GM21723 (cell line): ENCODE measurements around the gene MTG1.

Experiments used
- ATAC-seq: cut with Tn5 transposase; IDR thresholded peaks from one replicate; pipeline ENCODE4 v1.9.1; 2021; ENCODE audit warnings: mild to moderate bottlenecking, moderate library complexity; ENCODE audit not compliant: unreplicated experiment

Gene MTG1, protein sequence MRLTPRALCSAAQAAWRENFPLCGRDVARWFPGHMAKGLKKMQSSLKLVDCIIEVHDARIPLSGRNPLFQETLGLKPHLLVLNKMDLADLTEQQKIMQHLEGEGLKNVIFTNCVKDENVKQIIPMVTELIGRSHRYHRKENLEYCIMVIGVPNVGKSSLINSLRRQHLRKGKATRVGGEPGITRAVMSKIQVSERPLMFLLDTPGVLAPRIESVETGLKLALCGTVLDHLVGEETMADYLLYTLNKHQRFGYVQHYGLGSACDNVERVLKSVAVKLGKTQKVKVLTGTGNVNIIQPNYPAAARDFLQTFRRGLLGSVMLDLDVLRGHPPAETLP

DNA sequence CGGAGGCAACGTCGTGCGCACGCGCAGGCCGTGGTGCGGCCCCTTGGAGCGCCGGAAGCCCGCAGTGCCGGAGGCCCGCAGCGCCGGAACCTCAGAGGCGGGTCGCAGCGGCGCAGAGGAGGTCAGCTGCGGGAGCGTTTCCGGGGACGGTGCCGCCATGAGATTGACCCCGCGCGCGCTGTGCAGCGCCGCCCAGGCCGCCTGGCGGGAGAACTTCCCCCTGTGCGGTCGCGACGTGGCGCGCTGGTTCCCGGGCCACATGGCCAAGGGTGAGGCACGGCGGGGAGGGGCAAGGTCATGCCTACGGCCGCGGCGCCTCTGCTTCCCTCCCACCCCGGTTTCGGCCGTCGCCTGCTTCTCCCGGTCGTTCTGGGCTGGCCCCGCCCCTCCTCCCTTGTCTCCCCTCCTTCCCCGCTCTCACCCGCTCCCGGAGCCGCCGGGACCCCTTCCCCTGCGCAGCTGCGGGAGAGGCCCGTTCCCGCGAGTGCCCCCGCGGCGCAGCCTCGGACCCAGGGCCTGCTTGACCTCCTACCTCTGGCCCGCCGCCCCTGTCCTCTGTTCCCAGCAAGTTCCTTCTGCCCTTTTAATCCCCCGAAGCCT is at the start of gene MTG1:
Gene MTG1, plus strand, starts transcription at position 94 of the 600 bp plus-strand sequence. Its CDS starts 64 bp downstream, at position 158.
- peak; percentile 66 for ATAC-seq

DNA sequence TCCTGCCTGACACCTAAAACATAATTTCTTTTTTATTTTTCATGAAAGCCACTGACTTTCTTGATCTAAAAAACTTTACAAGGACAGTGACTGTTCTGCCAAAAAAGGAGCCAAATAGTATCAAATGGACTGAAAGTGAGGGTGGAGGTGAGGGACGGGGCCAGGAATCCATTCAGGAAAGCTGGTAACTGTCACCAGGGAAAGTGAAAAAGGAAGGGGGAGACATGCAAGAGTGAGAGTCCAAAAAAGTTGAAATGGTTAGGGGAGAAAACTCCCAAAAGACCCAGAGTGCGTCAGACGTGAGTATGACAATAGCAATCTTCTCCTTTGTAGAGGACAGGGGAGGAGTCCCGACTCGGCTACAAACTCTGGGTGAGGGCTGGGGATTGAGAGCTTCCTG is 49.7 kb upstream of the MTG1 start:
- no peak for ATAC-seq

DNA sequence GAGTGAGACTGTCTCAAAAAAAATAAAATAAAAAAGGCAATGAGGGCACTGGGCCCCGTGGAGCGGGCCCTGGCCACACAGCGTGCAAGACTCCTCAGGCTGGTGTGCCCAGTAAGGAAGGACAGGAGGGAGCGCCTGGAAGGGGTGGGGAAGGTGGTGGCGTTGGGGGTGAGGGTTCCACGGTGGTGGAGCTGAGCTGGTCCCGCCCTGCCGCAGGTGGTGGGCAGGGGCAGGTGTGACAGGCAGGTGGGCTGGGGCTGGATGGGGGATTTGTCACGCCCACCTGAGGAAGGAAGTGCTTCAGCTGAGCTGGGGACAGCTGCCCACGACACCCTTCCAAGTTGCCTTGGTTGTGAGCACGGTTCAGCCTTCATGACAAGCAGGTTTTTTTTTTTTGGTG is 47.5 kb upstream of the MTG1 start:
- ATAC-seq, result no peak

DNA sequence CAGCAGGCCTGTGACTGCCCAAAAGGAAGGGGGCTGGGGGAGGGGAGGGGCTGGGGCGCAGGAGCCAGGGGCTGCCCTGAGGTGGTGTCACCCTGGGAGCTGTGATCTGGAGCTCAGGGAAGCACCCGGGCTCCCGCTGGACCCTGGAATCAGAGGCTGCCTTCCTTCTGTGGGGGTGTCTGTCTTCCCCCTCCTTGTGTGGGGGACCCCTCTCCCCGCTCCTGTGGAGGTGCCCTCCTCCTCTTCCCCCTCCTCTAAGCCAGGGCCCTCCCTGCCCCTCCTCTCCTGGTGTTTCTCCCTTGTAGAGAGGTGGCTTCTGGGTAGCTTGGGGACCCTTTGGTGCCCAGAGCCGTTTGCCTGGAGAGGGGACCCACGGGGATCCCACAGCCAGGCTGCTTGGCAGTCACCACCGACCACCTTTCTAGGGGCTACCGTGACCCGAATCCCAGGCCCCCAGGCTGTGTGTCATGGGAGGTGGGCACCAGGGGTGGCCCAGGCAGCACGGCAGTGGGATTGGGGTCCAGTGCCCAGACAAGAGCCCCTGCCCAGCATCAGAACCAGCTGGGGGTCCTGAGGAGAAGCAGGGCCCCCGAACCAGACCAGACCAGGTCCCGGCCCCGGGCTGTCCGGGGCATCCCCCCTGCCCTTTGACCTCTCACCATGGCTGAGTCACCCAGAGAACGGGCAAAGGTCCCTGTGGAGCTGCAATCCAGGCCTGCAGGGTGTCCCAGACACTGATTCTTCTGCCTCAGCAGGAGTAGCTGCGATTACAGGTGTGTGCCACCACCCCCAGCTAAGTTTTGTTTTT is 46.0 kb upstream of the MTG1 start:
- no peak for ATAC-seq

DNA sequence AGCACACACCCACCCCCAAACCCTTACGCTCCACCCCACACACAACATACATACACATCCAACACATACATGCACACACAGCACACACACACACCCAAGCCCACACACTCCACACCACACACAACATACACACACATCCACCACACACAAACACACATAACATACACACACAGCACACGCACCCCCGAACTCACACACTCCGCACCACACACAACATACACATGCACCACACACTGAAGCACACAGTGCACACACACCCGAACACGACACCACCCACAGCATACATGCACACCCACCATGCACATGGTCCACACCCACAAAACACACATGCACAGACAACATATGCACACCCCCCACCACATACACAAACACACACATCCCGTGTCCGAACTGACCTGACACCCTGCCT is 44.8 kb upstream of the MTG1 start:
- ATAC-seq, result no peak

DNA sequence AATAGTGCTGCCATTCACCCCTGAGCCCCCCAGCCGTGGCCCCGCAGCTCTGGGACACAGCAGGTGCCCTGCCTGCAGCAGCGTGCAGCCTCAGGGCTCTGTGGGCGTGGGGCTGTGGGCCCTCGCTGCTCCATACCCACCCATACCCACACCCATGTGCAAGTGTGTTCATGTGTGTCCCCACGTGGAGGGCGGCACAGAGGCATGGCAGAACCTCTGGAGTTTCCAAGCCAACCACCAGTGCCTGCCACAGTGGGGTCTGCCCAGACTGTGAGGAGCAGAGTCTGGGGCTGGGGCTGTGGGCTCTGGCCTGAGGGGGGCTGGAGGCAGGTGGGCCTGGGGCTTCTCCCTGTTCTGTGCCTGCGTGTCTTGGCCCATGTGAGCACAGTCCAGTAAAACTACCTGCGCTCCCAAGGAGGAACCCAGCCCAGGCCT is 44.4 kb upstream of the MTG1 start:
- ATAC-seq, result no peak

DNA sequence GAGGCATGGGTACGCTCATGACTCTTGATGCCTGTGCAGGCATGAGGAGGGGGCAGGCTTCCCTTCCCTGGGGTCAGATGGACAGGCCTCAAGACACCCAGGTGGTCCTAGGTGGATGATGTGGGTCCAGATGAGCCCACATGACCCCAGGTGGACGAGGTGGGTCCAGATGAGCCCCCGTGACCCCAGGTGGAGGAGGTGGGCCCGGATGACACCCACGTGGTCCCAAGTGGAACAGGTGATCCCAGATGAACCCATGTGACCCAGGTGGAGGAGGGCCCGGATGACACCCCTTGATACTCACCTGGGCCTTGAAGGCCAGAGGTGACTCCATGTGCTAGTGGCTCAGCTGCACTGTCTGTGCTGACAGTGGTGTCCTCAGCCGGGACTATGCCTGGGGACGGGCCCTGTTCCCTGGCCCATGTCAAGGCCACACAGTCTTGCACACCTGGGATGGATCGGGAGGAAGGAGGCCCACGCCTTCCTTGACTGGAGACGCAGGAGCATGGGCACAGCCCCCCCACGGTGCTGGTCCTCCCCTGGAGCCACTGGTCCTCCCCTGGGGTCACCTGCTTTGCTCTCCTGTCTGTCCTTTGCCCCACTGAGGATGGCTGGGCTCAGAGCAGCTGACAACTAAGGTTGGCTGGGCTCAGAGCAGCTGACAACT is 43.5 kb upstream of the MTG1 start:
- no peak for ATAC-seq

DNA sequence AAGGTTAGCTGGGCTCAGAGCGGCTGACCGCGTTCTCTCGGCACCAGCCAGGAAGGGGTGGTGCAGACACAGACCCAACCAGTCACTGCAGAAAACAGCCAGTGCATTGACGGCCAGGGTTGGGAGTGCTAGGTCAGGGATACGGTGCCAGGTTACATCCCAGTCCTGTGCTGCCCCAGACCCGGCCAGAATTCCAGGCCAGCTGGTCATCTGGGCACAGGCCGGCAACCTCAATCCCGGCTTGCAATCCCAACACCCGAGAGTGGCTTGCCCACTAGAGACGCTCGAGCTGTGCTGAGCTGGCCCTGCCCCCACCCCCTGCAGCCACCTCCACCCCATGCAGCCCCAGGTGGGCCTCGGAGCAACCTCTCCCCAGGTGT is 43.0 kb upstream of the MTG1 start:
- no peak for ATAC-seq

DNA sequence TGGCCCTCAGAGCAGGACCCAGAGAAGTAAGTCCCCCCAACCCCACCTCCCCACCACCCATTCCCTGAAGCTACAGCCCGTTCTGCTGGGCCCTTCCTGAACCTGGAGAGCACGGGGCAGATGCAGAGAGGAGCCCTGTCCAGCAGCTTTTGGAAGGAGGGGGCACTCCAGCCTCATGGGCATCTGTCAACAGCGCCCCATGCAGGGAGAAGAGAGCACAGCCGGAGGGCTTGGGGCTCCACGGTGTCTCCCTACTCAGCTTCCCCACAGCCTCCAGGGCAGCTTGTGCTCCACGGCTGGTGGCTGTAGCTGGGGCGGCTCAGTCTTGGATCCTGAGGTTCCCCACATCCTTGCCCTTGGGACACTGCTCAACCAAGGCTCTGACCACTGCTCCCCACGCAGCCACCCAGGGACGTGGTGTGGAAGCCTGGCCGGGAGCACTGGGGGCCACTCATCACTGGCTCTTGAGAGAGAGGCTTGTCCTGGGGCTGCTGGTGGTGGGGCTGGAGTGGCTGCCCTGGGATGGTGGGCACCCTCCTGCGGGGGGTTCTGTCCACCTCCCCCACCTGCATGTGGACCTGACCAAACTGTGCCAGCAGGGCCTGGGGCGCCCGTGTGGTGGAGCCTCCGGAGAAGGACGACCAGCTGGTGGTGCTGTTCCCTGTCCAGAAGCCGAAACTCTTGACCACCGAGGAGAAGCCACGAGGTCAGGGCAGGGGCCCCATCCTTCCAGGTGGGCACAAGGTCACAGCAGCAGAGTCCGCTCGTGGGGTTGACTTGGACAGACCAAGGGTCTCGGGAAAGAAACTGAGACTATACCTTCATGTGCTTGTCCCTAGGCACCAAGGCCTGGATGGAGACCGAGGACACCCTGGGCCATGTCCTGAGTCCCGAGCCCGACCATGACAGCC is 42.3 kb upstream of the MTG1 start:
- no peak for ATAC-seq

DNA sequence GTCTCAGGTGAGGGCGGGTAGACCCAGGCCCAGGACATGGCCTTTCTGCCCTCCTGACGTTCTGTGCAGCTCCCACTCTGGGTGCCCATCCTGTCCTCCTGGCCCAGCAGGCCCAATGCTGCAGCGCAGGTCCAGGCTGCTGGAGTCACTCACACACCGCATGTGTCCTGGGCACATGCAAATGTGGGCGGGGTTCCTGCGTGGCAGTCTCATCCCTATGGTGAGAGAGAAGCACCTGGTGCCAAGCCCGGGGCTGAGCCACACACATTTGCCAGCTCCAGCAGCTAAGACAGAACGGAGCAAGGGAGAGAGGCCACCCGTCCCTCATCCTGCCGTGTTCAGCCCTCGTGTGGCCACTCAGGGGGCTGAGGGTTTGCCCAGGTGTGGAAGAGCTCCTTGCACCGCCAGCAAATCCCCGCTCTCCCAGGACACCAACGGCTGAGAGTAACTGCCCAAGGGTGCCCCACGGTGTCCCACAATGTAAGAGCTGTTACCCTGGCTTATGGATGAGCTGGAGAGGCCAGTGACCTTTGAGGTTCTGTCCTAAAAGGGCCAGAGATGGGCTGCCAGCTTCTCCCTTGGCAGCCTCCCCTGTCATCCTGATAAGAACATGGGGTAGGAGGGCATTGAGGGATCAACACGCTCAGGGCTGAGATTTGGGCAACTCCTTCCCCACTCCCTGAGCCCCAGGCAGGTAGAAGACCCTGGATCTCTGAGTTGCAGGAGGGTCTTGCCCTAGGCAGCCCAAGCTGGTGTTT is 40.6 kb upstream of the MTG1 start:
- no peak for ATAC-seq

DNA sequence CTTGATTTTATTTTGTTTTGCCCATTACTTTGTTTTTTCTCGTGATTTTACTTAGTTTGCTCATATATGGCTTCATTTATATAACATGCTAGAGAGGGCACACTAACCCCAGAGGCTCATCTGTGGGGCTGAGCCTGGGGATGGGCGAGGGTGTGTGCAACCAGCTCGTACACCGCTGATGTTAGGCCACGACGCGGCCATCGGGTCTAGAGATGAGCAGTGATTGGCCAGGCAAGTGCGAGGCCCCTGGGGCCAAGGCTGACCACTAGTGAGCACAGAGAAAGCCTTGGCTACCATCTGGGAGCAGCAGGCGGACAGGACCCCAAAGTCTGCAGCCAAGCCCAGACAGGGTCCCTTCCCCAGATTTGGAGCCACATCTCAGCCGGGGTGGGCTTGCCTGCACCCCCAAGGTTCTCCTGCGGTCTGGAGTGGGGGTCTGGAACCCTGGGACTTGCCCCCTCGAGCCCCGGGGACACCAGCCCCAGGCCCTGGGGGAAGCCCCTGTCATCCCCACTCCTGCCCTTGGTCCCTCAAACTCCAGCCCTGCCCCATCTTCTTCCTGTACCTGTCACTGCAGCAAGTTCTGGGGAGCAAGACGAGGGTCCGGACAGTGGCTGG is 39.9 kb upstream of the MTG1 start:
- no peak for ATAC-seq

DNA sequence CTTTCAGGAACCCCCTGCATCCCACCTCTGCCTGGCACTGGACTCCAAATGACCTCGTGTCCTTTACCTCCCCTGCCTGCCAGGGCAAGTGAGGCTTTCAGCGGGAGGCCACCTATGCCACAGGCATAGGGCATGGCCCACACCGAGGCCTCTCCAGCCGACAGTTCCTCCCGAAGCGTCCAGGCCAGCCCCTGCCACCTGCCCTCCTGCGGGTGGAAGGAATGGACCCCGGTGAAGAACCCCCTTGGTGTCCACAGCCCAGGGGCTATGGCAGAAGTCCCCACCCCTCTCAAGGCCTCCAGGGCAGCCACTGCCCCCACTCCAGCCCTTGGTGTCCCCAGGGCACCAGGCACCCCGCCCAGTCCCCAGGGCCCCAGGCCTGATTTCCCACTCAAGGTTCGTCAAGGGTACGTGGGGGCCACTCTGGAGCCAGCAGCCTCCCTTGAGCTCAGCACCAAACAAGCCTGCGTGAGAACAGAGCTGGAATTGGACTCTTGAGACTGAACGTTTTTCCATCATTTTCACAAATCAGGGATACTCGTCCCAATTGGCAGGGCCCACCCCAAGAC is 39.2 kb upstream of the MTG1 start:
- no peak for ATAC-seq

DNA sequence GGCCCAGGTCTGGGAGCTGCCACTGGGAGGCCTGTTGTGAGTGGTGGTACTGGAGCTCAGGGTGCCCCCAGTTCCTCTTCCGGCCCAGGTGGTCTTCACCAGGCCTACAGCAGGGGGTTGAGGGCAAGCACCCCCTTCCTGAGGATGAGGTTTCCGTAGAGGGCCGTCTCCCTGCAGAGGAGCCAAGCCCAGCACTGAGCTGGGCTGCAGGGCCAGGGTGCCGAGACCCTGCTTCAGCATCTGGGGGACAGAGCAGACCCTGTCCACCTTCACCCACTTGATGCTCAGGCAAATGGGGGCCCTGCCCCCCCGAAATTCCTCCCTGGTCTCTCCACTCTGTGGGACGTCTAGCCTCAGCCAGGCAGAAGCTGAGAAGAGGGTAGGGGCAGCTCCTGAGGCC is 38.7 kb upstream of the MTG1 start:
- ATAC-seq, result no peak

DNA sequence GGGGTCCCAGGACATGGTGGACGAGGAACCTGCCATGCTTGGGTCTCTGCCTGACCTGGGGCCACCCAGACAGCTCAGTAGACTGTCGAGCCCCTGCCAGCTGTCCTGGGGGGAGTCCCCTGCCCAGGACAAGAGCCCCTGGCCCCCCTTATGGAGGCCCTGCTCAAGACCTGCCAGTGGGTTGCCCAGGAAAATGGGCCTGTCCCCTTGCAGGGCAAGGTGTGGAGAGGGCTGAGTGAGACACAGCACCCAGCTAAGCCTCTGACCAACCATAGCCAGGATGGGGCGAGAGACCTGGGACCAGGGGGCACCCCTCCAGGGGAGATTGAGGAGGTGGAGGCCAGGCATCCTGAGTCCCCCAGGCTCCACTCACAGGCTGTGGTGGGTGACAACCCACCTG is 38.0 kb upstream of the MTG1 start:
- ATAC-seq, result no peak

DNA sequence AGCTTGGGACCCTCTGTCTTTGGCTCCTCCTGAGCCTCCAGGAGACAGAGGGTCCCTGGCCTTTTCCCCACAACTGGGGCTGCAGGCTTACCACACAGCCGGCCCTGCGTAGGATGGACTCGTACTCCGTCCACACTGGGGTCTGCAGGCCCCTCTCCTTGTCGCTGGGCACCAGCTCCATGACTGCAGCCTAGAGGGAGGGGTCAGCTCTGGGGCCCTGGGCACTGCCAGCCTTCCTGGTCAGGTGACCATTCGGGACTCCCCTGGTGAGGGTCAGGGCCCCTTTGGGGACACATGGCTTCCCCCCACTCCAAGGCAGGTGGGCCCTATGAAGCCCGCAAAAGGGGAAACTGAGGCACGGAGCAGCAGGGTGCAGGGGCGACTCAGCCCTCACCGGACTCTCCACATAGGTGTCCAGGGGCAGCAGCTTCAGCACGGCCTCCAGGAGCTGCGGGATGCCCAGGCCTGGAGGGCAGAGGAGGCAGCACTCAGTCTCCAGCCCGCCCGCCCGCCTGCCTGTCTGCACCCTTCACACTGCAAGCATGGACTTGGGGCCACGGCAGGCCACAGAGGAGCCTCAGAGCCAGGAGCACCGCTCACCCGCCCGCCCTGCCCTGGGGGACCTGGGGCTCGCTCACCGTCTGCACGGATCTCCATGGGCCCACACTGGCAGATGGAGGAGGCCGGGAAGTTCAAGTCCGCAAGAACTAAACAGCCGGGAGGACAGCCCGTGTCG is 37.2 kb upstream of the MTG1 start:
- ATAC-seq, result no peak

DNA sequence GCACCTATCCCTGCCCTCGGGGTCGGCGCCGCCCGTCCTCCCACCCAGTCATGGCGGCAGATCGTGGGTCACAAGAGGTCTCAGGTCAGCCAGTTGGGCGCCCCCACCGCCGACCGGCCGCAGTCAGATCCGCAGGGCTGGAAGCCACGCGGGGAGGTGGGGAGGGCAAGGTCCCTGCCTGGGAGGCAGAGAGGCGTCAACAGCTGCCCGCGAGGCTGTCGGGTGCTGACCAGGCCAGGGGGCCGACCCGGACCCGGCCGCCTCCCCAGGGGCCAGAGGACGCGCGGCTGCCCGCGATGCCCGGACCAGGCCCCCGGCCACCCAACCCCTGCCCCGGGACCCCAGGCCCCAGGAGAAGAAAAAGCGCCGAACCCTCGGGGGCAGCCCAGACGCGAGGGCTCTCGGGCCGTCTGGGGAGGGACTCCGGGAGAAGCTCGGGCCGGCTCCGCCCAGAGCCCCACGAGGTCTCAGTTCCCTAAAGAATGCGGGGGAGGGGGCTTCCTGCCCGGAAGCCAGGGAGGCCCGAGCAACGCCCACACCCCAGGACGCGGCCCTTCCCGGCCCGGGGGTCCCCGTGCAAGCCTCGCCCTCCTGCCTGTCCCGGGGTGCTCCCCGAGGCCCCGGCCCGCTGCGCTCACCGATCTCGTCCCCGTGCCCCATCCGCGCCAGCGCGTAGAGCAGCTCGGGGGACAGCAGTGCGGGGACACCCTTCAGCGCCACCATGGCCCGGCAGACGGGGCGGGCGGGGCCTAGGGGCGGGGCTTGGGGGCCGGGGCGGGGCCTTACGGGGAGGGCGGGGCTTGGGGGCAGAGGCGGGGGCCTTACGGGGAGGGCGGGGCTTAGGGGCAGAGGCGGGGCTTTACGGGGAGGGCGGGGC is 36.4 kb upstream of the MTG1 start, which contains the start of gene FUOM:
Gene FUOM, minus strand, starts transcription at position 735 of the 877 bp plus-strand sequence. Its CDS starts 12 bp downstream, at position 723.
- ATAC-seq, result peak; percentile 76
